H9 (cell line): ENCODE data around the gene PTPRN2. TPM values are rescaled to one million over a fixed set of nuclear protein-coding genes. Genes with fewer than 3 reads are reported as not detected.

Experiments used
- DNase-seq: peaks from one replicate; pipeline ENCODE4 v3.0.0-alpha.2; 2017
- H2AFZ ChIP-seq: one replicate; pipeline ENCODE4 v1.6.1; 2013; ENCODE audit warnings: mild to moderate bottlenecking, low read length, control low read depth, moderate library complexity
- H2AK5ac ChIP-seq: 2 replicates; pipeline ENCODE4 v1.6.1; 2013; ENCODE audit warnings: low read length, control low read depth, mixed read lengths; ENCODE audit not compliant: insufficient read length
- H2BK120ac ChIP-seq: one replicate; pipeline ENCODE4 v1.6.1; 2013; ENCODE audit warnings: low read depth, mild to moderate bottlenecking, low read length, control low read depth, inconsistent platforms; ENCODE audit not compliant: poor library complexity, severe bottlenecking
- H2BK12ac ChIP-seq: 2 replicates; pipeline ENCODE4 v1.6.1; 2013; ENCODE audit warnings: low read length, control low read depth, mixed read lengths, low read depth; ENCODE audit not compliant: insufficient read length
- H2BK15ac ChIP-seq: 2 replicates; pipeline ENCODE4 v1.6.1; 2013; ENCODE audit warnings: low read depth, low read length, control low read depth
- H2BK20ac ChIP-seq: one replicate; pipeline ENCODE4 v1.6.1; 2013; ENCODE audit warnings: low read depth, mild to moderate bottlenecking, low read length, control low read depth, inconsistent platforms; ENCODE audit not compliant: poor library complexity, severe bottlenecking
- H2BK5ac ChIP-seq: 2 replicates; pipeline ENCODE4 v1.6.1; 2013; ENCODE audit warnings: low read length, control low read depth, mixed read lengths; ENCODE audit not compliant: insufficient read length
- H3K14ac ChIP-seq: 2 replicates; pipeline ENCODE4 v1.6.1; 2013; ENCODE audit warnings: low read length, control low read depth; ENCODE audit not compliant: insufficient read depth
- H3K18ac ChIP-seq: 2 replicates; pipeline ENCODE4 v1.6.1; 2013; ENCODE audit warnings: low read depth, mild to moderate bottlenecking, mixed read lengths, low read length, control low read depth; ENCODE audit not compliant: insufficient read length
- H3K23ac ChIP-seq: 2 replicates; pipeline ENCODE4 v1.6.1; 2013; ENCODE audit warnings: low read length, control low read depth, mixed read lengths, low read depth; ENCODE audit not compliant: insufficient read length
- H3K23me2 ChIP-seq: 2 replicates; pipeline ENCODE4 v1.6.1; 2013; ENCODE audit warnings: low read depth, mild to moderate bottlenecking, mixed read lengths, low read length, control low read depth; ENCODE audit not compliant: insufficient read length, poor library complexity, severe bottlenecking
- H3K27ac ChIP-seq: 2 replicates; pipeline ENCODE4 v1.5.1; 2013; ENCODE audit warnings: low read length, control low read depth, mixed read lengths, low read depth; ENCODE audit not compliant: insufficient read length
- H3K27me3 ChIP-seq: 2 replicates; pipeline ENCODE4 v1.6.1; 2013; ENCODE audit warnings: low read length, control low read depth, inconsistent platforms; ENCODE audit not compliant: insufficient read depth
- H3K4ac ChIP-seq: 2 replicates; pipeline ENCODE4 v1.6.1; 2013; ENCODE audit warnings: low read depth, mild to moderate bottlenecking, control low read depth, inconsistent platforms, low read length, moderate library complexity
- H3K4me1 ChIP-seq: 2 replicates; pipeline ENCODE4 v1.6.1; 2013; ENCODE audit warnings: low read length, control low read depth, inconsistent platforms; ENCODE audit not compliant: insufficient read depth
- H3K4me2 ChIP-seq: 2 replicates; pipeline ENCODE4 v1.6.1; 2013; ENCODE audit warnings: low read length, control low read depth, mixed read lengths; ENCODE audit not compliant: insufficient read length, insufficient read depth
- H3K56ac ChIP-seq: 2 replicates; pipeline ENCODE4 v1.6.1; 2013; ENCODE audit warnings: low read depth, mild to moderate bottlenecking, mixed read lengths, low read length, control low read depth; ENCODE audit not compliant: insufficient read length
- H3K79me1 ChIP-seq: 2 replicates; pipeline ENCODE4 v1.6.1; 2013; ENCODE audit warnings: low read depth, mild to moderate bottlenecking, moderate library complexity, low read length, control low read depth, inconsistent platforms; ENCODE audit not compliant: insufficient read depth, poor library complexity, severe bottlenecking
- H3K79me2 ChIP-seq: 2 replicates; pipeline ENCODE4 v1.6.1; 2013; ENCODE audit warnings: low read length, control low read depth, inconsistent platforms; ENCODE audit not compliant: insufficient read depth
- H3K9ac ChIP-seq: 2 replicates; pipeline ENCODE4 v1.6.1; 2013; ENCODE audit warnings: low read length, control low read depth, mixed read lengths; ENCODE audit not compliant: insufficient read length; ENCODE audit errors: extremely low read depth
- H3K9me3 ChIP-seq: one replicate; pipeline ENCODE4 v1.6.1; 2013; ENCODE audit warnings: low read depth, low read length, inconsistent platforms; ENCODE audit not compliant: control insufficient read depth
- H3T11ph ChIP-seq: one replicate; pipeline ENCODE4 v1.6.1; 2013; ENCODE audit warnings: mild to moderate bottlenecking, low read length, control low read depth, inconsistent platforms
- H4K20me1 ChIP-seq: one replicate; pipeline ENCODE4 v1.6.1; 2013; ENCODE audit not compliant: control insufficient read depth, insufficient read length, insufficient read depth
- H4K5ac ChIP-seq: 2 replicates; pipeline ENCODE4 v1.6.1; 2013; ENCODE audit warnings: low read depth, mild to moderate bottlenecking, mixed read lengths, low read length, control low read depth; ENCODE audit not compliant: insufficient read length
- H4K8ac ChIP-seq: replicated peaks from 2 replicates; pipeline ENCODE4 v1.6.1; 2013; ENCODE audit warnings: low read length, control low read depth, mixed read lengths, low read depth; ENCODE audit not compliant: insufficient read length
- H4K91ac ChIP-seq: 2 replicates; pipeline ENCODE4 v1.6.1; 2013; ENCODE audit warnings: low read depth, mild to moderate bottlenecking, moderate library complexity, mixed read lengths, low read length, control low read depth; ENCODE audit not compliant: insufficient read length
- H3K27ac Mint-ChIP-seq, 3 experiments: 2 replicates in 2 of 3; 3 replicates in 1 of 3; pipeline ENCODE4 v1.8.0; 2020 to 2021; ENCODE audit warnings: mixed read lengths in 3 of 3, mild to moderate bottlenecking in 1 of 3, moderate library complexity in 1 of 3
- H3K27me3 Mint-ChIP-seq: 2 replicates; pipeline ENCODE4 v1.8.0; 2021; ENCODE audit warnings: low read depth, mild to moderate bottlenecking, moderate library complexity, mixed read lengths
- H3K36me3 Mint-ChIP-seq, 3 experiments: 2 replicates in 2 of 3; 3 replicates in 1 of 3; pipeline ENCODE4 v1.8.0; 2020 to 2021; ENCODE audit warnings: low read depth in 3 of 3, mixed read lengths in 3 of 3; ENCODE audit not compliant: insufficient read depth in 1 of 3
- H3K4me1 Mint-ChIP-seq, 2 experiments: 2 replicates each; pipeline ENCODE4 v1.8.0; 2020; ENCODE audit warnings: mixed read lengths in 2 of 2
- H3K4me3 Mint-ChIP-seq, 2 experiments: 2 replicates in 1 of 2; 3 replicates in 1 of 2; pipeline ENCODE4 v1.8.0; 2020 to 2021; ENCODE audit warnings: mild to moderate bottlenecking in 2 of 2, mixed read lengths in 2 of 2, moderate library complexity in 1 of 2
- H3K9me3 Mint-ChIP-seq, 2 experiments: 2 replicates in 1 of 2; 3 replicates in 1 of 2; pipeline ENCODE4 v1.8.0; 2020; ENCODE audit warnings: mild to moderate bottlenecking in 2 of 2, mixed read lengths in 2 of 2, moderate library complexity in 1 of 2
- WGBS: extraction: QIAGEN DNeasy Blood & Tissue Kit; methylation state at CpG from one replicate; pipeline ENCODE4 v1.1.7; 2013; ENCODE audit warnings: missing lambda C conversion rate, low lambda C conversion rate, mixed read lengths; ENCODE audit not compliant: insufficient read length; ENCODE audit errors: extremely low coverage; 5-methylcytosine and 5-hydroxymethylcytosine counted together
- total RNA-seq: library from RNA; stranded (reverse); gene quantifications from 2 replicates; pipeline ENCODE4 v1.2.1, GENCODE V29; 2021
- TF ChIP-seq, protein P1 (sequence below): fragments of 200-600 bp; sonication (generic); conservative IDR thresholded peaks from 3 replicates; pipeline ENCODE4 v1.8.0; 2021; ENCODE audit warnings: antibody characterized with exemption, mild to moderate bottlenecking

PTPRN2 gene
- total RNA-seq, 1 experiment from 2014 or later = 5.2 TPM

DNA sequence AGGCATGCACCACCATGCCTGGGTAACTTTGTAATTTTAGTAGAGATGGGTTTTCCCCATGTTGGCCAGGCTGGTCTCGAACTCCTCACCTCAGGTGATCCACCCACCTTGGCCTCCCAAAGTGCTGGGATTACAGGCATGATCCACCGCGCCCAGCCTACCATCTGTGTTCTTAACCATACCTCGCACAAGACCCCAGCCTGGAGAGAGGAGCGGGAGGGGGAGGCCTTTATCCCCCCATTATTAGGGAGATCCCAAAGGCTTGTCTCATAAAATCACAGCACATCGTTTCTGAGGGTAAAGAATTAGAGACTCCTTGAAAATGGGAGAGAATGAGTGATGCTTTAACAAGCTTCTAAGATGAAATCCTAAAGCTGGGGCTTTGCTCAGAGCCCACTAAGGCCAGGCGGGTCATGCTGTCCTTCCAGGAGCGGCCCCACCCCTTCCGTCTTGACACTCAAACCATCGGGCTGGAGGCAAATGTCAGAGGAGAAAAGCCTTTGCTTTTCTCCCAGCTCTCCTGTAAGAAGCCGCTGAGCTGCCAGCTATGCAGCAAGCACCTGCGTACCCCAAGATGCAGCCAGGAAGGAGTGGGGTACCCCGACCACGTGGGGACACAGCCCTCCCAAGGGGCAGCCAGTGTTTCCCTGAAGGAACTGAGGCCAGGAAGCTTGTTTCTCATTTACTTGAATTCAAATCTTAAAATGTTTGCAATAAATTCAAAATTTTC is 339.7 kb downstream of the PTPRN2 start:
- H3K4me1 ChIP-seq = no peaks in the 10 kb centered on the region
- H3K4me2 ChIP-seq = no peak overlapping the region
- H3T11ph ChIP-seq = no peak overlapping the region
- no peaks in the 10 kb centered on the region for H3K79me1 ChIP-seq
- TF ChIP-seq, protein P1, sequence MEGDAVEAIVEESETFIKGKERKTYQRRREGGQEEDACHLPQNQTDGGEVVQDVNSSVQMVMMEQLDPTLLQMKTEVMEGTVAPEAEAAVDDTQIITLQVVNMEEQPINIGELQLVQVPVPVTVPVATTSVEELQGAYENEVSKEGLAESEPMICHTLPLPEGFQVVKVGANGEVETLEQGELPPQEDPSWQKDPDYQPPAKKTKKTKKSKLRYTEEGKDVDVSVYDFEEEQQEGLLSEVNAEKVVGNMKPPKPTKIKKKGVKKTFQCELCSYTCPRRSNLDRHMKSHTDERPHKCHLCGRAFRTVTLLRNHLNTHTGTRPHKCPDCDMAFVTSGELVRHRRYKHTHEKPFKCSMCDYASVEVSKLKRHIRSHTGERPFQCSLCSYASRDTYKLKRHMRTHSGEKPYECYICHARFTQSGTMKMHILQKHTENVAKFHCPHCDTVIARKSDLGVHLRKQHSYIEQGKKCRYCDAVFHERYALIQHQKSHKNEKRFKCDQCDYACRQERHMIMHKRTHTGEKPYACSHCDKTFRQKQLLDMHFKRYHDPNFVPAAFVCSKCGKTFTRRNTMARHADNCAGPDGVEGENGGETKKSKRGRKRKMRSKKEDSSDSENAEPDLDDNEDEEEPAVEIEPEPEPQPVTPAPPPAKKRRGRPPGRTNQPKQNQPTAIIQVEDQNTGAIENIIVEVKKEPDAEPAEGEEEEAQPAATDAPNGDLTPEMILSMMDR = no peak
- H3K4me1 Mint-ChIP-seq = peaks cover 3 to 4% of the 10 kb centered on the region in 2 experiments; a peak in 2 of 4 replicates
- no peak overlapping the region for H3K4ac ChIP-seq
- H3K36me3 Mint-ChIP-seq = peaks cover 0 to 2% (median 0%) of the 10 kb centered on the region in 3 experiments; a peak in 2 of 7 replicates
- H4K5ac ChIP-seq = no peak overlapping the region
- no peak overlapping the region for H2BK20ac ChIP-seq
- H2AK5ac ChIP-seq = no peak overlapping the region
- DNase-seq = peak; percentile 3
- no peak overlapping the region for H3K18ac ChIP-seq
- H3K56ac ChIP-seq = no peak overlapping the region
- H3K79me2 ChIP-seq = no peaks in the 10 kb centered on the region
- H4K8ac ChIP-seq = no peak overlapping the region
- no peak overlapping the region for H3K14ac ChIP-seq
- no peak overlapping the region for H3K4me3 Mint-ChIP-seq
- no peak overlapping the region for H2BK5ac ChIP-seq
- no peaks in the 10 kb centered on the region for H3K23me2 ChIP-seq
- no peak overlapping the region for H3K27ac Mint-ChIP-seq
- no peaks in the 10 kb centered on the region; a peak in 1 of 5 replicates for H3K9me3 Mint-ChIP-seq
- H3K9ac ChIP-seq = no peak overlapping the region
- H2BK12ac ChIP-seq = no peak overlapping the region
- H3K27me3 Mint-ChIP-seq = no peaks in the 10 kb centered on the region
- no peaks in the 10 kb centered on the region for H4K20me1 ChIP-seq
- no peaks in the 10 kb centered on the region for H3K27me3 ChIP-seq
- no peak overlapping the region for H3K23ac ChIP-seq
- H3K27ac ChIP-seq = no peak overlapping the region
- H2BK15ac ChIP-seq = no peak overlapping the region
- no peak overlapping the region for H4K91ac ChIP-seq
- H3K9me3 ChIP-seq = no peaks in the 10 kb centered on the region
- WGBS = no CpG with 5 or more reads among the region's 14 CpGs
- no peak overlapping the region for H2BK120ac ChIP-seq
- no peak overlapping the region for H2AFZ ChIP-seq
